HCT116 (cell line): Measurements from ENCODE around the gene TMEM204. TPM values are rescaled to one million over a fixed set of nuclear protein-coding genes. Genes with fewer than 3 reads are reported as not detected.

Experiments
- ATAC-seq: fragments of 200-7000 bp; cut with Tn5 transposase; 2 replicates; pipeline ENCODE4 v1.9.1; 2020; ENCODE audit warnings: mild to moderate bottlenecking, moderate library complexity
- BruUV-seq: library from RNA; stranded (reverse); fragments of 400-500 nt; replicated peaks from 2 replicates; lab custom pipeline; 2021; lab: Mats Ljungman, UMichigan
- CTCF ChIA-PET: fragments of 300-600 bp; sonication (Branson Sonifier 250); formaldehyde crosslinking; loops from one replicate; lab custom pipeline; 2021; ENCODE audit warnings: antibody characterized with exemption; lab: Charles Lee
- POLR2A ChIA-PET: fragments of 300-600, 350-600 bp; sonication (Branson Sonifier 250); formaldehyde crosslinking; loops from one replicate; lab custom pipeline; 2021; ENCODE audit warnings: antibody characterized with exemption; lab: Charles Lee
- RAD21 ChIA-PET, 2 experiments: fragments of 300-600 bp; sonication (Branson Sonifier 250); formaldehyde crosslinking; loops; one replicate each; lab custom pipeline; 2023; ENCODE audit warnings: low total read pairs in 2 of 2; ENCODE audit not compliant: uncharacterized antibody in 2 of 2, unreplicated experiment in 2 of 2, low non-redundant PET in 1 of 2; lab: Charles Lee
- DNase-seq: peaks from one replicate; pipeline ENCODE4 v3.0.0-alpha.2; 2010; ENCODE audit warnings: low read depth, low spot score
- H2AFZ ChIP-seq: fragments of 200-600 bp; shearing (Covaris generic), sonication (generic); 2 replicates; pipeline ENCODE4 v1.6.1; 2017; ENCODE audit warnings: low read depth, mixed run types, mixed read lengths, antibody characterized with exemption, low read length; ENCODE audit not compliant: poor library complexity, severe bottlenecking
- H3K27ac ChIP-seq: 2 replicates; pipeline ENCODE4 v1.5.1; 2012; ENCODE audit warnings: low read depth, low read length
- H3K27me3 ChIP-seq: fragments of 200-600 bp; sonication (generic); 2 replicates; pipeline ENCODE4 v1.6.1; 2016; ENCODE audit warnings: mixed run types, low read length, mixed read lengths; ENCODE audit not compliant: insufficient read depth
- H3K36me3 ChIP-seq, 2 experiments: fragments of 200-500 bp in 1 of 2; fragments of 200-600 bp in 1 of 2; sonication (Bioruptor generic) in 1 of 2; sonication (generic) in 1 of 2; 2 replicates each; pipeline versions ENCODE4 v1.5.1 to v1.6.1; 2014 to 2016; ENCODE audit warnings: low read length in 2 of 2, inconsistent platforms in 1 of 2, mixed read lengths in 1 of 2, mixed run types in 1 of 2; ENCODE audit not compliant: insufficient read depth in 2 of 2, control insufficient read depth in 1 of 2
- H3K4me1 ChIP-seq, 2 experiments: fragments of 200-600 bp in 1 of 2; sonication (generic) in 1 of 2; 2 replicates each; pipeline versions ENCODE4 v1.5.1 to v1.6.1; 2012 to 2017; ENCODE audit warnings: low read length in 2 of 2, inconsistent platforms in 1 of 2, mild to moderate bottlenecking in 1 of 2, mixed read lengths in 1 of 2, mixed run types in 1 of 2, moderate library complexity in 1 of 2; ENCODE audit not compliant: insufficient read depth in 2 of 2, control insufficient read depth in 1 of 2
- H3K4me2 ChIP-seq: fragments of 200-600 bp; sonication (generic); 2 replicates; pipeline ENCODE4 v1.6.1; 2017; ENCODE audit warnings: mixed run types, low read length, mixed read lengths
- H3K4me3 ChIP-seq, 2 experiments: fragments of 200-600 bp in 1 of 2; sonication (generic) in 1 of 2; replicated peaks in 1 of 2; 2 replicates each; pipeline ENCODE4 v1.5.1; 2011 to 2016; ENCODE audit warnings: low read length in 2 of 2, control low read depth in 1 of 2, low read depth in 1 of 2, mild to moderate bottlenecking in 1 of 2, mixed read lengths in 1 of 2, mixed run types in 1 of 2
- H3K79me2 ChIP-seq: fragments of 200-600 bp; sonication (generic); 2 replicates; pipeline ENCODE4 v1.6.1; 2017; ENCODE audit warnings: mild to moderate bottlenecking, mixed run types, low read length, moderate library complexity, mixed read lengths; ENCODE audit not compliant: insufficient read depth
- H3K9ac ChIP-seq: fragments of 200-600 bp; sonication (generic); 2 replicates; pipeline ENCODE4 v1.6.1; 2016; ENCODE audit warnings: low read length, mixed read lengths
- H3K9me2 ChIP-seq: fragments of 200-600 bp; sonication (generic), shearing (Covaris generic); 2 replicates; pipeline ENCODE4 v1.6.1; 2017; ENCODE audit warnings: mixed run types, mild to moderate bottlenecking, moderate library complexity; ENCODE audit not compliant: insufficient read depth
- H3K9me3 ChIP-seq, 2 experiments: fragments of 200-500 bp in 1 of 2; fragments of 200-600 bp in 1 of 2; sonication (Bioruptor generic) in 1 of 2; sonication (generic) in 1 of 2; 2 replicates each; pipeline ENCODE4 v1.6.1; 2014 to 2017; ENCODE audit warnings: low read length in 2 of 2, mixed read lengths in 2 of 2, inconsistent platforms in 1 of 2, low read depth in 1 of 2, mild to moderate bottlenecking in 1 of 2, mixed run types in 1 of 2, moderate library complexity in 1 of 2; ENCODE audit not compliant: control insufficient read depth in 1 of 2, insufficient read depth in 1 of 2
- H4K20me1 ChIP-seq: fragments of 200-600 bp; sonication (generic), shearing (Covaris generic); 2 replicates; pipeline ENCODE4 v1.6.1; 2017; ENCODE audit warnings: mixed run types, mild to moderate bottlenecking, moderate library complexity; ENCODE audit not compliant: insufficient read depth
- intact Hi-C: fragments of 100-400 bp; cut with micrococcal nuclease; formaldehyde crosslinking; loops from 2 replicates; pipeline ENCODE4 v1.10.0; 2022
- total RNA-seq: library from RNA; stranded (reverse); gene quantifications from one replicate; pipeline ENCODE4 v1.2.1, GENCODE V29; 2021; ENCODE audit not compliant: unreplicated experiment
- TF ChIP-seq, protein P1 (sequence below): IDR thresholded peaks from 2 replicates; pipeline ENCODE4 v1.6.1; 2011; ENCODE audit warnings: mild to moderate bottlenecking, low read length, moderate library complexity; ENCODE audit not compliant: insufficient replicate concordance; ENCODE audit errors: extremely low read depth
- TF ChIP-seq, protein P2 (sequence below): IDR thresholded peaks from 2 replicates; pipeline ENCODE4 v1.6.1; 2012; ENCODE audit warnings: low read depth

Gene TMEM204
- total RNA-seq, 1 experiment from 2014 or later: 0.22 TPM

DNA sequence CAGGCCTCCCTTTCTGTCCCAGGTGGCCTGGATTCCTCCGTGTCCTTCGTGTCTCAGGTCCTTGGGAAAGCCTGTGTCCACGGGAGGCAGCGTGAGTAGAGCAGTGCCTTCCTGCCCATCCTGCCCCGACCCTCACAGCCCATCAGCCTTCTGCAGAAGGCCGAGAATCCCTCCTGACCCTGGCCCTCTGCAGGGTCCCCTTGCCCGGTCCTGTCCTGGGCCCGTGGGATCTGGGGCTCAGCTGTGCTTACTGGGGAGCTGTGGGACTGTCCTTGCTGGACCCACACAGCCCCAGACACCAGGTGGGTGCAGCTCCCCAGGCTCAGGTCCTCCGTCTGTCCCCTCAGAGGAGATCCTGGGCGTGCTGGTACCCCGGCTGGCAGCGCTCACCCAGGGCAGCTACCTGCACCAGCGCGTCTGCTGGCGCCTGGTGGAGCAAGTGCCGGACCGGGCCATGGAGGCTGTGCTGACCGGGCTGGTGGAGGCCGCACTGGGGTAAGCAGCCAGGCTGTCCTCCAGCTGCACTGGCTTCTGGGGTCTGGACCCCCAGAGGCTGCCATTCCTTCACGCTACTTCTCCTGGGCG lies 36.4 kb upstream of the TMEM204 start:
- POLR2A ChIA-PET: interaction anchor here (0.7 kb wide), 1 partner anchor 41 kb away, joined by 3 read pairs; no protein-coding TSS in a partner anchor
- DNase-seq: no peak
- Histone ChIP-seq H3K4me2 (no peak overlapping the region), H3K4me3 (no peak overlapping the region), H3K9ac (no peak overlapping the region), H2AFZ (no peak overlapping the region), H3K9me3 (no peaks in the 10 kb centered on the region), H3K27me3 (no peaks in the 10 kb centered on the region), H3K79me2 (peaks cover 38% of the 10 kb centered on the region), H3K27ac (no peak overlapping the region), H3K4me1 (peaks cover 10 to 17% of the 10 kb centered on the region in 2 experiments), H3K36me3 (peaks cover 10 to 42% of the 10 kb centered on the region in 2 experiments; a peak in 3 of 4 replicates), H4K20me1 (no peaks in the 10 kb centered on the region), H3K9me2 (no peaks in the 10 kb centered on the region)
- TF ChIP-seq, protein P1, sequence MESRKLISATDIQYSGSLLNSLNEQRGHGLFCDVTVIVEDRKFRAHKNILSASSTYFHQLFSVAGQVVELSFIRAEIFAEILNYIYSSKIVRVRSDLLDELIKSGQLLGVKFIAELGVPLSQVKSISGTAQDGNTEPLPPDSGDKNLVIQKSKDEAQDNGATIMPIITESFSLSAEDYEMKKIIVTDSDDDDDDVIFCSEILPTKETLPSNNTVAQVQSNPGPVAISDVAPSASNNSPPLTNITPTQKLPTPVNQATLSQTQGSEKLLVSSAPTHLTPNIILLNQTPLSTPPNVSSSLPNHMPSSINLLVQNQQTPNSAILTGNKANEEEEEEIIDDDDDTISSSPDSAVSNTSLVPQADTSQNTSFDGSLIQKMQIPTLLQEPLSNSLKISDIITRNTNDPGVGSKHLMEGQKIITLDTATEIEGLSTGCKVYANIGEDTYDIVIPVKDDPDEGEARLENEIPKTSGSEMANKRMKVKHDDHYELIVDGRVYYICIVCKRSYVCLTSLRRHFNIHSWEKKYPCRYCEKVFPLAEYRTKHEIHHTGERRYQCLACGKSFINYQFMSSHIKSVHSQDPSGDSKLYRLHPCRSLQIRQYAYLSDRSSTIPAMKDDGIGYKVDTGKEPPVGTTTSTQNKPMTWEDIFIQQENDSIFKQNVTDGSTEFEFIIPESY: no peak
- TF ChIP-seq, protein P2, sequence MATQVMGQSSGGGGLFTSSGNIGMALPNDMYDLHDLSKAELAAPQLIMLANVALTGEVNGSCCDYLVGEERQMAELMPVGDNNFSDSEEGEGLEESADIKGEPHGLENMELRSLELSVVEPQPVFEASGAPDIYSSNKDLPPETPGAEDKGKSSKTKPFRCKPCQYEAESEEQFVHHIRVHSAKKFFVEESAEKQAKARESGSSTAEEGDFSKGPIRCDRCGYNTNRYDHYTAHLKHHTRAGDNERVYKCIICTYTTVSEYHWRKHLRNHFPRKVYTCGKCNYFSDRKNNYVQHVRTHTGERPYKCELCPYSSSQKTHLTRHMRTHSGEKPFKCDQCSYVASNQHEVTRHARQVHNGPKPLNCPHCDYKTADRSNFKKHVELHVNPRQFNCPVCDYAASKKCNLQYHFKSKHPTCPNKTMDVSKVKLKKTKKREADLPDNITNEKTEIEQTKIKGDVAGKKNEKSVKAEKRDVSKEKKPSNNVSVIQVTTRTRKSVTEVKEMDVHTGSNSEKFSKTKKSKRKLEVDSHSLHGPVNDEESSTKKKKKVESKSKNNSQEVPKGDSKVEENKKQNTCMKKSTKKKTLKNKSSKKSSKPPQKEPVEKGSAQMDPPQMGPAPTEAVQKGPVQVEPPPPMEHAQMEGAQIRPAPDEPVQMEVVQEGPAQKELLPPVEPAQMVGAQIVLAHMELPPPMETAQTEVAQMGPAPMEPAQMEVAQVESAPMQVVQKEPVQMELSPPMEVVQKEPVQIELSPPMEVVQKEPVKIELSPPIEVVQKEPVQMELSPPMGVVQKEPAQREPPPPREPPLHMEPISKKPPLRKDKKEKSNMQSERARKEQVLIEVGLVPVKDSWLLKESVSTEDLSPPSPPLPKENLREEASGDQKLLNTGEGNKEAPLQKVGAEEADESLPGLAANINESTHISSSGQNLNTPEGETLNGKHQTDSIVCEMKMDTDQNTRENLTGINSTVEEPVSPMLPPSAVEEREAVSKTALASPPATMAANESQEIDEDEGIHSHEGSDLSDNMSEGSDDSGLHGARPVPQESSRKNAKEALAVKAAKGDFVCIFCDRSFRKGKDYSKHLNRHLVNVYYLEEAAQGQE: no peak
- no peak for ATAC-seq
- intact Hi-C loops: no loop called here
- BruUV-seq: no TSS peak
- RAD21 ChIA-PET: interaction anchor here in 1 of 2 experiments (0.6 kb wide), 1 partner anchor 267 kb away, joined by 3 read pairs; no protein-coding TSS in a partner anchor
- CTCF ChIA-PET: no interaction called here
